HPDE6-E6E7 (cell line): ENCODE data around the gene NRSN1.
A peak's percentile ranks its signal among the peaks of the same experiment; 100 is the strongest.
"Not testable (repeated sequence)": the region's sequence is repeated elsewhere in the genome, so short reads cannot be mapped to it uniquely, and the experiment has no call there.

Source experiments
- DNase-seq: peaks from one replicate; pipeline ENCODE4 v3.0.0; 2011; ENCODE audit warnings: missing footprints; ENCODE audit errors: extremely low spot score

NRSN1 gene

DNA sequence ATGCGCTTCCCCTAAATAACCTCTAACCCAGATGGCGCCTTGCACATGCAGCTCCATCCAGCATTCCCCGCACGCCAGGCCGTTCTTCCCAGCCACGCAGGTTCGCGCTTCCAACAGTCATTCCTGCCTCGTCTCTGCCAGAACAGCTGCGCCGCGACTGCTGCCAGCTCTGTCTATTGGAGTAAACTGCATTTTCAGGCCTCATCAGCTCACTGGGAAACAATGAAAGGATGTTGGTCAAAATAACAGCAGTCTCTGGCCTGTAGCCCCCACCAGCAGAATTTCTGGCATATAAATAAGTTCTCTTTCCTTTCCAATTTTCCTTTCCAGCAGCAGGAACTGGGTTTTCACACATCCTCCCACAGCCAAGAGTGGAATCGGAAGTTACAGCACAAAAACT lies 14.6 kb downstream of the NRSN1 start:
- no peak for DNase-seq

DNA sequence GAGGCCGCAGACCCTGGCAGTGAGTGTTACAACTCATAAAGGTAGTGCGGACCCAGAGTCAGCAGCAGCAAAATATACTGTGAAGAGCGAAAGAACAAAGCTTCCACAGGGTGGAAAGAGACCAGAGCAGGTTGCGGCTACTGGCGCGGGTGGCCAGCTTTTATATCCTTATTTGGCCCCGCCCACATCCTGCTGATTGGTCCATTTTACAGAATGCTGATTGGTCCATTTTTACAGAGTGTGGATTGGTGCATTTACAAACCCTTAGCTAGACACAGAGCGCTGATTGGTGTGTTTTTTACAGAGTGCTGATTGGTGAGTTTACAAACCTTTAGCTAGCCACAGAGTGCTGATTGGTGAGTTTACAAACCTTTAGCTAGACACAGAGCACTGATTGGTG lies 16.7 kb downstream of the NRSN1 start:
- not testable (repeated sequence) for DNase-seq

DNA sequence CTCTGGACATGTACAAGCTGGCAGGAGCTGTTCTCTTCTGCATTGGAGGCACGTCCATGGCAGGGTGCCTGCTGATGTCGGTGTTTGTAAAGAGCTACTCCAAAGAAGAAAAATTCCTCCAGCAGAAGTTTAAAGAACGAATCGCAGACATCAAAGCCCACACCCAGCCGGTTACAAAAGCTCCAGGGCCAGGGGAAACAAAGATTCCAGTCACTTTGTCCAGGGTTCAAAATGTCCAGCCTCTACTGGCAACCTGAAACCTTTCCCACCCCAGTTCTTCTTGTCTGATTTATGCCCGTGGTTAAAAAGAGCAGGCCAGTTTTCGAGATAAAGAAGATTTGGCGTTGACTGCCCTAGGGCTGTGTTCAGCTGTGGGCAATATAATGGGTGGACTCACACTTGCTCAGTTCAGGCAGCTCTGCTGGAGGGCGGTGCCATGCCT lies 19.7 kb downstream of the NRSN1 start:
- DNase-seq: no peak

DNA sequence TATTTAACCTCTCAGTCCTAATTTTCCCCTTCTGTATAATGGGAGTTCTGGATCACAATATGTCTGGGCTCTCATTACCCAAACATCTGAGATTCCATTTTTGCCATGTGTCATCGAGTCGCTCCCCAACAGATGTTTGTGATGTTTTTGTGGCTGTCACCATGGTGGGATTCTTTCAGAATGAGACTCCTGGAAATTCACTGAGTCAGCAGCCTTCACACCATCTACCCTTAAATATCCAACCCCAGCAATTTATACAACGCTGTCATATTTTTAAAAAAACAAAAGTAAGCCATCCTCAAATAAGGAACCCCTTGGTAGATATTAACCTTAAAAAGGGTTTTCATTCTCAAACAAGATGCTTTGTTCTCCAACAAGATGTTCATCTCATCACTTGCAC lies 20.9 kb downstream of the NRSN1 start:
- no peak for DNase-seq

- DNase-seq: no peak
Measured at GRCh38 chr6:24147511-24148153, 21.6 kb downstream of the NRSN1 start.

GRCh38 chr6:24148154-24148570 lies 22.1 kb downstream of the NRSN1 start:
- DNase-seq: no peak

GRCh38 chr6:24148684-24149083 lies 22.7 kb downstream of the NRSN1 start:
- no peak for DNase-seq

DNA sequence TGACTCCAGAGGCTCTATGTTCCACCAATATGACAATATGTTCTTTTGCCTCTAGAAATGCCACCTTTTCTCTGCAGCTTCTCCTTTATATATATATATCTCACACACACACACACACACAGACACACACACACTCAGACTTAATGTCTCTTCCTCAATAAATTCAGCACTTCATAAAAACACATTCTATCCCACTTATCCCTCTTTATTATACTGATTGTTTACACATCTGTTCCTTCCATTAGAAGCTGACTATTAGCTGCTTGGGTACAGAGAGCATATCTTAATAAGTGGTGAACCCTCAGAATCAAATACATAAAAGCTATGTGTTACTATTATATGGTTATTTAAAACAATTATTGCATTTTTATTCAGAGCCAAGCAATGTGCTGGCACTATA lies 23.3 kb downstream of the NRSN1 start:
- DNase-seq: no peak

- DNase-seq: no peak
Measured at GRCh38 chr6:24149836-24150235, 23.8 kb downstream of the NRSN1 start.

DNA sequence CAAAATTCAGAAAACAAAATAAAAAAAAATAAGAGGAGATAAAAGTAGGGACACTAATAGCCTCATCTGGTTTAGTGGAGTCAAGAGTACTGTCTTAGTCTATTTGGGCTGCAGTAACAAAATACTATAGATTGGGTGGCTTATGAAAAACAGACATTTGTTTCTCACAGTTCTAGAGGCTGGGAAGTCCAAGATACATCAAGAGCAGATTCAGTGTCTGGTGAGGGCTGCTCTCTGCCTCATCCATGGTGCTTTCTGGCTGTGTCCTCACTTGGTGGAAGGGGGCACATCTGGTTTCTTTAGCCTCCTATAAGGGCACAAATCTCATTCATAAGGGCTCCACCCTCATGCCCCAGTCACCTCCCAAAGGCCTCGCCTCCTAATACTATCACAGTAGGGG lies 26.0 kb downstream of the NRSN1 start:
- no peak for DNase-seq

DNA sequence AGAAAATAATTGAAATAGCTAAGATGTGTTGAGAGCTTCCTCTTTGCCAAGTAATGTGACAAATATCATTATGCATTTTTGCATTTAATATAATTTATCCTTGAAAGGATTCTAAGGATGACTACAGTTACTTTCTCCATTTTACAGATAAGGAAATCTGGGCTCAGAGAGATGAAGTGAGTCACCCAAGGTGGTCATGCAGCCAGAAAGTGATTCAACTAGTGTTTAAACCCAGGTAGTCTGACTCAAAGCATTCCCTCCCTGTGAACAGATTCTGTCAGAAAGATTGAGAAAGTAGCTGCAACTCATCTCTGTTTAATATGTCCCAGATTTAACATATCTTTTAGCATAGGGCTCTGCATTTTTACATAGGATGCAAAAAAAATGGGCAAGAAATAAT lies 28.1 kb downstream of the NRSN1 start:
- peak; percentile 10 for DNase-seq

DNA sequence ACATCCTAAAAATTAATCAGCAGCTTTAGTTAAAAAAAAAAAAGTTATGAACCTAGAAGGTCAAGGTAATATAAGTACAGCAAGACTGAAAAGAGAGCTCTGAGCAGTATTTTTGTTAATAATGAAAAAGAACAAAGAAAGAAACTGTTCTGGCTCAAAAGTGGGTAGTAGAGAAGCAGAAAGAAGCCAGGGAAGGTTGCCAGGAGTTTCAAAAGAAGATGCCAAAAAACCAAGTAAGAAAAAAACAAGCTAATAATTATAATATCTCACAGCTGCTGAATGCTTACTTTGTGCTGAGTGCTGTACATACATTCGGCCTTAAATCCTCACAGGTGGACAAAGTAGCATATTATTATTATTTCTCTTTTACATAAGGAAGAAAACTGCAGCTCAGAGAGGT lies 31.9 kb downstream of the NRSN1 start:
- no peak for DNase-seq

- DNase-seq: no peak
Measured at GRCh38 chr6:24183584-24183983, 57.6 kb downstream of the NRSN1 start.

- no peak for DNase-seq
Measured at GRCh38 chr6:24186349-24186748, 60.3 kb downstream of the NRSN1 start.

- DNase-seq: no peak
Measured at GRCh38 chr6:24187965-24188577, 62.1 kb downstream of the NRSN1 start.

DNA sequence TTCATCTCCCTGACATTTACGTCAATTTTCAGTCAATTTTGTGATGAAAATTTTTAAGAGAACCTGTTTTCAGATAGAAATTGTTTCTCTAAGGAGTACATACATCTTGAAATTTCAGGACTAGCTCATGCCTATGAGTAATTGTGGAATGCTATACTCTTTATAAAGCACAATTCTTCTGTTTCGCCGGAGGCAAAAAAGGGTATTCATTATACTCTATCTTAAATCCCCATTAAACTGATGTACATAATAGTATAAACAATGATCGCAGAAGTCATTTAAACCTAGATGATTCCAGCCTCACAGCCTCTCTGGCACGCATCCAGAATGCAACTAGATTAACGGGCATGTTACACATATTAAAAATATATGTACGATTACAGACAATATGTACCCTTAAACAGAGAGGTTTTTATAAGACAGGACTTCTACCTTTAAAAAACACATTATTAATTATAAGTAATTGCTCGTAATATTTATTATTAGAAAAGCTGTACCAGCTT lies 62.6 kb downstream of the NRSN1 start:
- no peak for DNase-seq

- no peak for DNase-seq
Measured at GRCh38 chr6:24191346-24191745, 65.3 kb downstream of the NRSN1 start.

- DNase-seq: no peak
Measured at GRCh38 chr6:24193364-24193763, 67.3 kb downstream of the NRSN1 start.

DNA sequence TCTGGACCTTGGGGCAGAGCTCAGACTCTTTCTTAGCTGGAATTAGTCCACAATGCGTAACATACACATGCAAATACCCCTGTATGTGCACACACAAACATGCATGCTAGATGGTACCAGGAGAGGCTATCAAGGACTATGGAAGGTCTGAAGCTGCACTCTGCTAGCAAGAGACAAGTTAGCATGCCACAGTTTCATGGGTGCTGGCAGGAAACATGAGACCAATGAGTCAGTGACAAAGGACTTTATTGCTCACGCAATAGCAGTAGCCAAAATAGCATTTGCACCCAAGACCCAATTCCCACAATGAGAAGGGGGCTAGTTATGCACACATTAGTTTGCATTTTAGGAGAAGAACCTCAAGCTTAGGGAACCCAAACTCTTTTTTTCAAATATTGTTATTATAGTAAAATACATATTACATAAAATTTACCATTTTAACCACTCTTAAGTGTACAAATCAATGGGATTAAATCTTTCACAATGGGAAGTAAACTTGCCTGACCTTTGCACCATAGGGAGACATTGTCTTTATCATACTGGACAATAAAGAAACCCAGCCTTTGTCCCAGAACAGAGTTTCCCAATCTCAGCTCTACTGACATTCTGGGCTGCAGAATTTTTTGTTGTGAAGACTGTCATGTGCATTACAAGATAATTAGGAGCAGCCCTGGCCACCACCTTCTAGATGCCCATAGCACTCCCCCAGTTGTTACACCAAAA lies 69.1 kb downstream of the NRSN1 start:
- no peak for DNase-seq

DNA sequence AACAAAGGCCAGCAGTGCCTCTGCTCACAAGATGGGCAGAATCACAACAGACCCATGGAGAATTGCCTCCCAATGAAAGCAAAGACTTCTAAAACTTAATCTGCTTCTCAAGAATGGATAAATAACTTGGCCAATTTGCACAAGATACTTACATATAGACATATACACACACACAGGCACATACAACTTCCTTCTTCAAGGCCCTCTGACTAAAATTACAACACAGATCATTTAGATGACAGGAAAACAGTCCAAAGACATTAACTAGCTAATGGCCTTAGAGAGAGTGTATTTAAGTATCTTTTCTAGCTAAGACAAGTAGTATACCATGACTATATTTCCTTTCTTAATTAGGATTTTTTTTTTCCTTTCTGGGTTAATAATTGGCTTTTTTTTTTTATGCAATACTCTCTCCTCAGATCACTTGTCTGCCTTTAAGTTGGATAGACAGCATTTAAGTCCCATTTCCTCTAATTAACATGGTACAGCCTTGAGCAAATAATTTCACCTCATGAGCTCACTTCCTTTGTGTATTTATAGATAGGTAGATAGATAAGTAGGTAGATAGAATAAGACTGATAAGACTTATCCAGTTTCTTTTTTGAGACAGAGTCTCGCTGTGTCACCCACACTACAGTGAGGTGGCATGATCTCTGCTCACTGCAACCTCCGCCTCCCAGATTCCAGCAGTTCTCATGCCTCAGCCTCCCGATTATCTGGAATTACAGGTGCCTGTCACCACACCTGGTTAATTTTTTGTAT lies 70.0 kb downstream of the NRSN1 start:
- DNase-seq: no peak
